SK-N-SH (cell line): Measurements from ENCODE around the gene ROPN1B. TPM values are rescaled to one million over a fixed set of nuclear protein-coding genes. Genes with fewer than 3 reads are reported as not detected.

Experiments
- CTCF ChIA-PET: fragments of 300-600, 350-600 bp; formaldehyde crosslinking; extraction: SDS; loops from one replicate; lab custom pipeline; 2021; lab: Yijun Ruan, JAX
- POLR2A ChIA-PET: fragments of 350-600 bp; sonication (Branson Sonifier 250); formaldehyde crosslinking; extraction: SDS; loops from one replicate; lab custom pipeline; 2020; ENCODE audit warnings: antibody characterized with exemption, inconsistent platforms; lab: Yijun Ruan, JAX
- DNase-seq: peaks from one replicate; pipeline ENCODE4 v3.0.0; 2012
- H2AFZ ChIP-seq: fragments of 200-600 bp; sonication (generic); 2 replicates; pipeline ENCODE4 v1.8.1; 2016; ENCODE audit warnings: antibody characterized with exemption, mild to moderate bottlenecking, low read depth
- H3F3A ChIP-seq: fragments of 200-600 bp; sonication (generic); replicated peaks from 2 replicates; pipeline ENCODE3; 2016; ENCODE audit warnings: antibody characterized with exemption, mild to moderate bottlenecking; ENCODE audit not compliant: insufficient read depth
- H3K27ac ChIP-seq, 2 experiments: fragments of 200-500 bp in 1 of 2; fragments of 200-600 bp in 1 of 2; sonication (Bioruptor generic) in 1 of 2; sonication (generic), shearing (Covaris generic) in 1 of 2; 2 replicates each; pipeline versions ENCODE4 v1.5.1 to v1.6.1; 2014 to 2016; ENCODE audit warnings: low read depth in 2 of 2, inconsistent platforms in 1 of 2, low read length in 1 of 2, mild to moderate bottlenecking in 1 of 2, mixed read lengths in 1 of 2
- H3K27me3 ChIP-seq: fragments of 200-600 bp; sonication (generic), shearing (Covaris generic); 2 replicates; pipeline ENCODE4 v1.6.1; 2016; ENCODE audit warnings: mixed run types; ENCODE audit not compliant: insufficient read depth
- H3K36me3 ChIP-seq, 2 experiments: fragments of 200-500 bp in 1 of 2; fragments of 200-600 bp in 1 of 2; sonication (Bioruptor generic) in 1 of 2; sonication (generic) in 1 of 2; replicated peaks in 1 of 2; 2 replicates each; pipeline versions ENCODE3 to v1.5.1; 2014 to 2016; ENCODE audit warnings: low read length in 1 of 2, mild to moderate bottlenecking in 1 of 2; ENCODE audit not compliant: insufficient read depth in 2 of 2, control insufficient read depth in 1 of 2
- H3K4me1 ChIP-seq, 2 experiments: fragments of 200-500 bp in 1 of 2; fragments of 200-600 bp in 1 of 2; sonication (Bioruptor generic) in 1 of 2; sonication (generic), shearing (Covaris generic) in 1 of 2; 2 replicates each; pipeline versions ENCODE4 v1.5.1 to v1.6.1; 2014 to 2016; ENCODE audit warnings: low read depth in 1 of 2, low read length in 1 of 2, mixed run types in 1 of 2; ENCODE audit not compliant: insufficient read depth in 2 of 2, control insufficient read depth in 1 of 2
- H3K4me2 ChIP-seq: fragments of 200-600 bp; sonication (generic), shearing (Covaris generic); 2 replicates; pipeline ENCODE4 v1.6.1; 2017; ENCODE audit warnings: mixed run types
- H3K4me3 ChIP-seq, 2 experiments: fragments of 200-500 bp in 1 of 2; fragments of 200-600 bp in 1 of 2; sonication (Bioruptor generic) in 1 of 2; sonication (generic), shearing (Covaris generic) in 1 of 2; 2 replicates each; pipeline versions ENCODE4 v1.5.1 to v1.8.1; 2014 to 2016; ENCODE audit warnings: low read depth in 2 of 2, inconsistent platforms in 1 of 2, low read length in 1 of 2, mild to moderate bottlenecking in 1 of 2, mixed read lengths in 1 of 2, moderate library complexity in 1 of 2
- H3K79me2 ChIP-seq: fragments of 200-600 bp; sonication (generic); 2 replicates; pipeline ENCODE4 v1.8.1; 2017; ENCODE audit warnings: mild to moderate bottlenecking; ENCODE audit not compliant: insufficient read depth
- H3K9ac ChIP-seq: fragments of 200-600 bp; sonication (generic); 2 replicates; pipeline ENCODE4 v1.6.1; 2017; ENCODE audit warnings: mixed run types
- H3K9me2 ChIP-seq: fragments of 200-600 bp; sonication (generic); 2 replicates; pipeline ENCODE4 v1.6.1; 2017; ENCODE audit warnings: mixed run types
- H3K9me3 ChIP-seq: fragments of 200-600 bp; sonication (generic); 2 replicates; pipeline ENCODE4 v1.6.1; 2017; ENCODE audit warnings: mixed run types, mild to moderate bottlenecking, moderate library complexity
- H4K20me1 ChIP-seq: fragments of 200-600 bp; sonication (generic); 2 replicates; pipeline ENCODE4 v1.6.1; 2017; ENCODE audit warnings: mild to moderate bottlenecking, mixed run types; ENCODE audit not compliant: insufficient read depth
- CHD2 ChIP-seq: fragments of 150-350 bp; IDR thresholded peaks from 2 replicates; pipeline ENCODE4 v1.6.1; 2018; ENCODE audit warnings: low read length; ENCODE audit not compliant: partially characterized antibody
- EP300 ChIP-seq, 2 experiments: IDR thresholded peaks; 2 replicates each; pipeline versions ENCODE4 v1.4.0 to v1.6.1; 2012; ENCODE audit warnings: borderline replicate concordance in 1 of 2, low read depth in 1 of 2, low read length in 1 of 2
- FOXJ3 ChIP-seq: sonication (generic); formaldehyde crosslinking; IDR thresholded peaks from 2 replicates; pipeline ENCODE4 v1.5.1; 2020; ENCODE audit warnings: mild to moderate bottlenecking, missing genetic modification reagents
- GABPA ChIP-seq: IDR thresholded peaks from 2 replicates; pipeline ENCODE4 v1.4.0; 2012; ENCODE audit warnings: low read depth, mild to moderate bottlenecking
- GATA2 ChIP-seq: sonication (generic); formaldehyde crosslinking; IDR thresholded peaks from 2 replicates; pipeline ENCODE4 v1.5.0; 2020; ENCODE audit warnings: mild to moderate bottlenecking, missing genetic modification reagents
- JUND ChIP-seq: IDR thresholded peaks from 2 replicates; pipeline ENCODE4 v1.4.0; 2012
- MEF2A ChIP-seq: IDR thresholded peaks from 2 replicates; pipeline ENCODE4 v1.4.0; 2012; ENCODE audit warnings: low read depth, borderline replicate concordance
- NFIC ChIP-seq: IDR thresholded peaks from 2 replicates; pipeline ENCODE4 v1.4.0; 2012; ENCODE audit warnings: borderline replicate concordance
- RAD21 ChIP-seq: IDR thresholded peaks from 2 replicates; pipeline ENCODE4 v1.6.1; 2012; ENCODE audit warnings: mild to moderate bottlenecking, low read length
- RFX5 ChIP-seq: IDR thresholded peaks from 2 replicates; pipeline ENCODE4 v1.6.1; 2012; ENCODE audit warnings: mild to moderate bottlenecking, improper control_type of control experiment, low read length
- RXRA ChIP-seq: IDR thresholded peaks from 2 replicates; pipeline ENCODE4 v1.4.0; 2012; ENCODE audit warnings: low read depth, mild to moderate bottlenecking, borderline replicate concordance
- SMC3 ChIP-seq: IDR thresholded peaks from 2 replicates; pipeline ENCODE4 v1.6.1; 2012; ENCODE audit warnings: low read depth, low read length, improper control_type of control experiment
- TEAD4 ChIP-seq: IDR thresholded peaks from 2 replicates; pipeline ENCODE4 v1.4.0; 2012; ENCODE audit warnings: mild to moderate bottlenecking, borderline replicate concordance; ENCODE audit not compliant: insufficient read depth
- WGBS: methylation state at CpG from one replicate; pipeline ENCODE4 v1.1.6; 2017; ENCODE audit warnings: low lambda C conversion rate; 5-methylcytosine and 5-hydroxymethylcytosine counted together
- polyA plus RNA-seq, 3 experiments: library from polyadenylated mRNA; depleted of rRNA; stranded (reverse); fragments of >200 nt; gene quantifications; 2 replicates each; pipeline ENCODE4 v1.2.3, GENCODE V29; 2012
- TF ChIP-seq, protein P1 (sequence below): fragments of 200-600 bp; sonication (generic); IDR thresholded peaks from 2 replicates; pipeline ENCODE4 v1.6.1; 2017; ENCODE audit warnings: antibody characterized with exemption, mild to moderate bottlenecking, moderate library complexity
- TF ChIP-seq, protein P2 (sequence below): IDR thresholded peaks from 2 replicates; pipeline ENCODE4 v1.4.0; 2012; ENCODE audit warnings: low read depth, borderline replicate concordance
- TF ChIP-seq, protein P3 (sequence below): fragments of 150-350 bp; IDR thresholded peaks from 2 replicates; pipeline ENCODE4 v1.6.1; 2017; ENCODE audit warnings: antibody characterized with exemption, low read length, low read depth, borderline replicate concordance
- TF ChIP-seq, protein P4 (sequence below): IDR thresholded peaks from 2 replicates; pipeline ENCODE4 v1.4.0; 2012; ENCODE audit warnings: low read depth, borderline replicate concordance
- TF ChIP-seq, protein P5 (sequence below): IDR thresholded peaks from 2 replicates; pipeline ENCODE4; 2012

ROPN1B gene
- polyA plus RNA-seq, 1 of the 3 experiments (the other 2 are of a cell fraction), result not detected

DNA sequence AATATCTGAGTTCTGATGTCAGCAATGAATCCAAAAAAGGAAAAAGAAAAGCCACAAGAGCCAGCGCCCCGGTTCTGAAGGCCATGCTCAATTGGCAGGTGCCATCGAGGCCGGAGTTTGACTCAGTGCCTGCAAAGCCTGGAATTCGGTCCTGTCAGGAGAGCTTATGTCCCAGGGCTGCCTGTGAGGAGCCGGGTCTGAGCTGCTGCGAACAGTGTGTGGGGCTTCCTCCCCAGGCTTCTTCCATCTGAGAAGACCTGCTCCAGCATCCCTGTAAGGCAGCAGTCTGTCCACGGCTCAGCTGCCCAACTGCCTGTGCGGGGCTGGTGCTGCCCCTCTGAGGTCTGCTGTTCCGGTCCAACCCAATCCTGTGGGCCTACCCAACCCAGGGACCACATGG lies 46.1 kb downstream of the ROPN1B start:
- no peak overlapping the region for H3K4me2 ChIP-seq
- H3K36me3 ChIP-seq, result peaks cover 0 to 4% of the 10 kb centered on the region in 2 experiments
- H3K9me3 ChIP-seq, result no peaks in the 10 kb centered on the region
- WGBS, result 96% methylated on average over 5 of the region's 10 CpGs
- no peak overlapping the region for H3K4me3 ChIP-seq
- H3K27me3 ChIP-seq, result no peaks in the 10 kb centered on the region
- H3K27ac ChIP-seq, result no peak overlapping the region
- ChIA-PET CTCF (interaction anchor here (1.6 kb wide), 1 partner anchor 43 kb away, joined by 3 read pairs; no protein-coding TSS in a partner anchor), POLR2A (no interaction called here)
- H3K79me2 ChIP-seq, result no peaks in the 10 kb centered on the region
- H3K9ac ChIP-seq, result no peak overlapping the region
- no peaks in the 10 kb centered on the region for H3F3A ChIP-seq
- H3K4me1 ChIP-seq, result no peaks in the 10 kb centered on the region; a peak in 1 of 4 replicates
- DNase-seq, result no peak
- no peak overlapping the region for H2AFZ ChIP-seq
- TF ChIP-seq JUND (no peak), RAD21 (no peak), GATA2 (CRISPR knock-in tag) (no peak), TEAD4 (no peak), NFIC (no peak), SMC3 (no peak), CHD2 (no peak), RXRA (no peak), FOXJ3 (CRISPR knock-in tag) (no peak), MEF2A (no peak), EP300 (IDR thresholded peaks at IDR 0.05; ENCODE audit: borderline replicate concordance in 1 of 2, low read depth in 1 of 2, low read length in 1 of 2) (no peak), GABPA (no peak), RFX5 (no peak)
- TF ChIP-seq, protein P1, sequence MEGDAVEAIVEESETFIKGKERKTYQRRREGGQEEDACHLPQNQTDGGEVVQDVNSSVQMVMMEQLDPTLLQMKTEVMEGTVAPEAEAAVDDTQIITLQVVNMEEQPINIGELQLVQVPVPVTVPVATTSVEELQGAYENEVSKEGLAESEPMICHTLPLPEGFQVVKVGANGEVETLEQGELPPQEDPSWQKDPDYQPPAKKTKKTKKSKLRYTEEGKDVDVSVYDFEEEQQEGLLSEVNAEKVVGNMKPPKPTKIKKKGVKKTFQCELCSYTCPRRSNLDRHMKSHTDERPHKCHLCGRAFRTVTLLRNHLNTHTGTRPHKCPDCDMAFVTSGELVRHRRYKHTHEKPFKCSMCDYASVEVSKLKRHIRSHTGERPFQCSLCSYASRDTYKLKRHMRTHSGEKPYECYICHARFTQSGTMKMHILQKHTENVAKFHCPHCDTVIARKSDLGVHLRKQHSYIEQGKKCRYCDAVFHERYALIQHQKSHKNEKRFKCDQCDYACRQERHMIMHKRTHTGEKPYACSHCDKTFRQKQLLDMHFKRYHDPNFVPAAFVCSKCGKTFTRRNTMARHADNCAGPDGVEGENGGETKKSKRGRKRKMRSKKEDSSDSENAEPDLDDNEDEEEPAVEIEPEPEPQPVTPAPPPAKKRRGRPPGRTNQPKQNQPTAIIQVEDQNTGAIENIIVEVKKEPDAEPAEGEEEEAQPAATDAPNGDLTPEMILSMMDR, result no peak
- TF ChIP-seq, protein P2, sequence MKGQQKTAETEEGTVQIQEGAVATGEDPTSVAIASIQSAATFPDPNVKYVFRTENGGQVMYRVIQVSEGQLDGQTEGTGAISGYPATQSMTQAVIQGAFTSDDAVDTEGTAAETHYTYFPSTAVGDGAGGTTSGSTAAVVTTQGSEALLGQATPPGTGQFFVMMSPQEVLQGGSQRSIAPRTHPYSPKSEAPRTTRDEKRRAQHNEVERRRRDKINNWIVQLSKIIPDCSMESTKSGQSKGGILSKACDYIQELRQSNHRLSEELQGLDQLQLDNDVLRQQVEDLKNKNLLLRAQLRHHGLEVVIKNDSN, result no peak
- TF ChIP-seq, protein P3, sequence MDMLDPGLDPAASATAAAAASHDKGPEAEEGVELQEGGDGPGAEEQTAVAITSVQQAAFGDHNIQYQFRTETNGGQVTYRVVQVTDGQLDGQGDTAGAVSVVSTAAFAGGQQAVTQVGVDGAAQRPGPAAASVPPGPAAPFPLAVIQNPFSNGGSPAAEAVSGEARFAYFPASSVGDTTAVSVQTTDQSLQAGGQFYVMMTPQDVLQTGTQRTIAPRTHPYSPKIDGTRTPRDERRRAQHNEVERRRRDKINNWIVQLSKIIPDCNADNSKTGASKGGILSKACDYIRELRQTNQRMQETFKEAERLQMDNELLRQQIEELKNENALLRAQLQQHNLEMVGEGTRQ, result no peak
- TF ChIP-seq, protein P4, sequence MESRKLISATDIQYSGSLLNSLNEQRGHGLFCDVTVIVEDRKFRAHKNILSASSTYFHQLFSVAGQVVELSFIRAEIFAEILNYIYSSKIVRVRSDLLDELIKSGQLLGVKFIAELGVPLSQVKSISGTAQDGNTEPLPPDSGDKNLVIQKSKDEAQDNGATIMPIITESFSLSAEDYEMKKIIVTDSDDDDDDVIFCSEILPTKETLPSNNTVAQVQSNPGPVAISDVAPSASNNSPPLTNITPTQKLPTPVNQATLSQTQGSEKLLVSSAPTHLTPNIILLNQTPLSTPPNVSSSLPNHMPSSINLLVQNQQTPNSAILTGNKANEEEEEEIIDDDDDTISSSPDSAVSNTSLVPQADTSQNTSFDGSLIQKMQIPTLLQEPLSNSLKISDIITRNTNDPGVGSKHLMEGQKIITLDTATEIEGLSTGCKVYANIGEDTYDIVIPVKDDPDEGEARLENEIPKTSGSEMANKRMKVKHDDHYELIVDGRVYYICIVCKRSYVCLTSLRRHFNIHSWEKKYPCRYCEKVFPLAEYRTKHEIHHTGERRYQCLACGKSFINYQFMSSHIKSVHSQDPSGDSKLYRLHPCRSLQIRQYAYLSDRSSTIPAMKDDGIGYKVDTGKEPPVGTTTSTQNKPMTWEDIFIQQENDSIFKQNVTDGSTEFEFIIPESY, result no peak
- TF ChIP-seq, protein P5, sequence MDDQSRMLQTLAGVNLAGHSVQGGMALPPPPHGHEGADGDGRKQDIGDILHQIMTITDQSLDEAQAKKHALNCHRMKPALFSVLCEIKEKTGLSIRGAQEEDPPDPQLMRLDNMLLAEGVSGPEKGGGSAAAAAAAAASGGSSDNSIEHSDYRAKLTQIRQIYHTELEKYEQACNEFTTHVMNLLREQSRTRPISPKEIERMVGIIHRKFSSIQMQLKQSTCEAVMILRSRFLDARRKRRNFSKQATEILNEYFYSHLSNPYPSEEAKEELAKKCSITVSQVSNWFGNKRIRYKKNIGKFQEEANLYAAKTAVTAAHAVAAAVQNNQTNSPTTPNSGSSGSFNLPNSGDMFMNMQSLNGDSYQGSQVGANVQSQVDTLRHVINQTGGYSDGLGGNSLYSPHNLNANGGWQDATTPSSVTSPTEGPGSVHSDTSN, result no peak
- no peaks in the 10 kb centered on the region for H4K20me1 ChIP-seq
- H3K9me2 ChIP-seq, result no peaks in the 10 kb centered on the region
